Fibroblast of upper back skin (primary cell): ENCODE results near the gene CARD9.
"Not testable (repeated sequence)": the region's sequence is repeated elsewhere in the genome, so short reads cannot be mapped to it uniquely, and the experiment has no call there.

ENCODE experiments used
- DNase-seq: peaks from one replicate; pipeline ENCODE4 v3.0.0-alpha.2; 2013

CARD9 gene

GRCh38 chr9:136333045-136333444 lies 40.4 kb downstream of the CARD9 start:
- DNase-seq = no peak

GRCh38 chr9:136332482-136332983 lies 40.9 kb downstream of the CARD9 start:
- DNase-seq = no peak

DNA sequence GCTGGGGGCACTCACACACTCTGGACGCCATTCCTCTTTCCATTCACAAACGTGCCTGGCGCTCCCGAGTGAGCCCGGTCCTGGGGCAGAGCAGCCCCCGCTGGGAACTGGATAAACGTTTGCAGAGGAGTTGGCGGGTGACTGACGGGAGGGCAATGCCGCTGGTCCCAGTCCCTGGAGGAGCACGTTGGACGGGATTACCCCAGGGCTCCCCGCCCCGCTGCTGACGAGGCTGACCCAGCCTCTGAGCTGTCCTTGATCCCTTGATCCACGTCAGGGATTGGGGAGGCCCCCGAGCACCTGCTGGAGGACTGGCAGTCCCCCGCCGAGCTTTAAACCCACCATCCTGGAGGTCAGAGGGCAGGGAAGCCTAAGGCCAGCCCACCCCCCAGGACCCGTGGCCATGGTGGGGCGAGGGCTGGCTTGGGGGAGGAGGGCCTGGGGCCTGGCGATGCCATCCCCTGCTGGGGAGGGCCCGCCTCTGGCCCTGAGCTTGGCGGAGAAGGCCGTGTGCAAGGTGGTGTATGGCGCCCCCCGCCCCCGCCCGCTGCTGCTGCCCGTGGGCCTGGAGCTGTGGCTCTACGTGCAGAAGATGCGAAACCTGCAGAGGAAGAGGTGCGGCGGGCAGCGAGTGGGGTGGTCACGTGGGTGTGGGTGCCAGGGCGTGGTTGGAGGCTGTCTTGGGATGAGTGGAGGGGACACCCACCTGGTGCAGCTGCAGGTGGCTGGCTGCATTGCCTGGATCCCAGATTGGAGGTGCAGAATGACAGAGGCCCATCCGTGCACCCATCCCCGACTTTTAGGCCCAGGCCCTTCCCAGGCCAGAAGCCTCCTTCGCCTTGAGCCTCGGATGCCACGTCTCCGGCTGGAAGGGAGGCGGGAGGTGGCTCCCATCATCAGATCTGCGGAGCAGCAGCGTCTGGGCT lies 41.6 kb downstream of the CARD9 start:
- DNase-seq = no peak

DNA sequence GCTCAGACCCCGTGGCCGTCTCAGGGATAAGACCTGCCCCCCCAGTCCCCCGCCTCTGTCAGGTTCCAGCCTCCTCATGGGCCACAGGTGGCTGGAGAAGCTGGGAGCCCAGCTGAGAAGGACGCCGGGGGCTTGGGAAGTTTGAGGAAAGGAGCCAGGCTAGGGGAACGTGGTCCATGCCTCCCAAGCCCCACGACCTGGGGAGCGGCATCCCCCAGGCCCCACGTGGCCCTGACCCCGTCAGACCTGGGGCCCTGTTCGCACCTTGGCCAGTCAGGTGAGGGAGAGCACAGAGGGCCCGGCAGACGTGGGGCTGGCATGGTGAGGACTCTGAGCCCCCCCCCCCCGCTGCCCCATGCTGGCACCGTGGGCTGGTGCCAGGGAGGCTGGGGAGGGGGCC lies 42.4 kb downstream of the CARD9 start:
- no peak for DNase-seq

- no peak for DNase-seq
Measured at GRCh38 chr9:136330406-136330990, 43.0 kb downstream of the CARD9 start.

DNA sequence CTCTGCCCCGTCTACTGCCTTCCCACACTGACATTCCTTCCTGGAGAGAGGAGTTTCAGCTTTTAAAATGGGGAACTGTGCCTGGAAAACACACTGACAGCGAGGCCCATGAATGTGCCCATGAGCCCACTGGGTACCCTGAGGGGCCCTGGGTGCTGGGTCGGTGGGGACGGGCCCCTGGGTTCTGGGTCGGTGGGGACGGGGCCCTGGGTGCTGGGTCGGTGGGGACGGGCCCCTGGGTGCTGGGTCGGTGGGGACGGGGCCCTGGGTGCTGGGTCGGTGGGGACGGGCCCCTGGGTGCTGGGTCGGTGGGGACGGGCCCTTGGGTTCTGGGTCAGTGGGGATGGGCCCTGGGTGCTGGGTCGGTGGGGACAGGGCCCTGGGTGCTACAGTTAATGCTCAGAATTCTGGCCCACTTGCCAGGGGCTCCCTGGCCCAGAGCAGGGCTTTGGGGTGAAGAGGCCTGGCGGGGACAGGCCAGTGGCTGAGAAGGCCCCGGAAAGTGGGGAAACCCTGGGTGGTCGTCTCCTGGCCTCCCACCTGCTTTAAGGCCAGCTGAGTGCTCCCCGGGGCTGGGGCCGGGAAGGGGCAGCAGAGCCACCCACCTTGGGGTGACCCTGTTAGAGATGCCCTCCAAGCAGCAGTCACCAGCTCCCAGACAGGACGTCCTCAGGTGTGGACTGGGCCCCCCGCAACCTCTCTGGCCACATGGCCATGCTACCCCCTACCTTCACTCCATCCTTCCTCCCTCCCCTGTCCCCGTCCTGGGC lies 43.6 kb downstream of the CARD9 start:
- no peak for DNase-seq

DNA sequence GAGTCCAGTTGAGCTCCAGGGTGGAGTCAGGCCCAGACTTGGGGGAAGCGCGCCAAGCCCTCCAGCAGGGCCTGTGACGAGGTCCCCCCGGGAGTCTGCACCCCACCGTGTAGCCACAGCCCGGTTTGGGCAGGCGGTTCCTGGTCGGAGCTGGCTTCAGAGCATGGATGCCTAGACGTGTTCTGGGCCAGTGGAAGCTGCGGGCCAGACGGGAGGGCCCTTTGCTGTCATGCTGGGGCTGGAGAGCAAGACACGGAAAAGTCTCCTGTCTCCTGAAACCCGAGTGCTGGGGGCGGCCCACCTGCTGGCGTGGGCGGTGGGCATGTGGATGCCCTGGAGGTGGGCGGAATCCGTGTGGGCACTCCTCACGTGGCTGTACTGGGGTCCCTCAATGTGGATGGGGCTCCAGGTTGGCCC lies 44.2 kb downstream of the CARD9 start:
- no peak for DNase-seq

DNA sequence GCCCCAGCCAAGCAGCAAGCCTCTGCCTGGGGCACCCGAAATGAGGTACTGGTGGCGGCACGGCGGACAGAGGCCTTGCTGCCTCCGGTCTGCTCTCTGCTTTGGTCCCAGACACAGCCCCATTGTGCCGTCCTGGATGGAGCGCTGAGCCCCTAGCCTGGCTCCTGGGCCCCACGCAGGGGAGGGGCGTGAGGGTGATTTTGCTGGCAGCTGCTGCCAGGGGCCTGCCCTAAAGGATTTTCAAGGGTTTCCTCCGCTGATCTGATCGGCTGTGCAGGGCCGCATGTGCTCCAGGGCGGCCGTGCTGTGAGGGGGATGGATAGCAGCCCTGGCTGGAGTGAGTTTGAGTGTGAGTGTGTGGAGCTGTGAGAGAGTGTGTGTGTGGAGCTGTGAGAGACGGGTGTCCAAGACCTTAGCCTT lies 44.8 kb downstream of the CARD9 start:
- DNase-seq = peak; percentile 29

DNA sequence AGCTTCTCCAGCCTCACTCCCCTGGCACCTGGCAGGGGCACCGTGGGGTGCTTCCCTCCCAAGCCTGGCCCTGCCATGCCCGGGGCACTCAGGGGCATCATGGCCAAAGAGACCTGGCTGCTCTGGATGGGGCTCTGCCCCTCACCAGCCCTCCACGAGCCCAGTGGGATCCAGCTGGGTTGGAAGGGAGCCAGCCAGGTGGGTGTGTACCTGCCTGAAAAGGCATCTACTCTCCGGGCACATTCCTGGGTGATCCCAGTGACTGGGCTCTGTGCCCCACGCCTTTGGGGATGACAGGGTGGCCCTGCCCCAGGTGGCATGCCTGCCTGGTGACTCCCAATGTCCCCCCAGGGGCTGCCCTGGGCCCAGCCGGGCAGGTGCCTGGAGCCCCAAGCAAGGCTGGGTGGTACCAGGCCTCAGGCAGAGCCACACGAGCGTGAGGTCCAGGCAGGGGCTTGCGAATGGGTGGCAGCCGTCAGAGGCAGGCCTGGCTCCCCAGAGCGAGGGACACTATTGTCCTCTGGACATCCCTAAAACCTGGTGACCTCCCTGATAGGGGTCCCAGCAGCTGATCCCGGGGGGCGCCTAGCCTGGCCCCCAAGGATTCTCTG lies 45.4 kb downstream of the CARD9 start:
- DNase-seq = no peak

GRCh38 chr9:136327304-136327974 lies 46.0 kb downstream of the CARD9 start, which contains the start of gene GPSM1:
Gene GPSM1, plus strand, starts transcription at chr9:136327539. Its CDS starts 157 bp downstream, at chr9:136327696.
- peak; percentile 58 for DNase-seq

DNA sequence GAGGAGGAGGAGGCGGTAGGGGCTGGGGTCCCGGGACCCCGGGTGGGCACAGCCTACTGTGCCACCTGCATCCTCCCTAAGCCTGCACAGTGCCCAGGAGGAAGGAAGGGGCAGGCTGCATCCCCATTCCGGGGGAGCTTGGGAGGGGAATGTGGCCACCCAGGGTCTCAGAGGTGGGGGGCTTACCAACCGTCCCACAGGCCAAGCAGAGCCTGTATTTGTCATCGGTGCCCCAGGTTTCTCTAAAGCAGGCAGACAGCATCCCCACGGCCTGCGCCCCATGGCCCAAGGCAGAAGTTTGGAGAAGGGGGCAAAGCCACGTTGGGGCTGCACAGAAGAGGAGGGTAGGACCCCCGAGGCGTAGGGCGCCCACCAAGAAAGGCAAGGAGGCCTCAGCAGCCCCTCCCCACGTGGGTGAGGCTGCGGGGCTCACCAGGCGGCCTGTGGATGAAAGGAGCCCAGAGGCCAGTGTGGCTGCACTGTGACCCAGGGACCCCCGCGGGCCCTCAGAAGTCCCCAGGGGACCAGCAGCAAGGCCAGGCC lies 46.6 kb downstream of the CARD9 start:
- DNase-seq = no peak

GRCh38 chr9:136326061-136326760 lies 47.3 kb downstream of the CARD9 start:
- DNase-seq = peak; percentile 76

DNA sequence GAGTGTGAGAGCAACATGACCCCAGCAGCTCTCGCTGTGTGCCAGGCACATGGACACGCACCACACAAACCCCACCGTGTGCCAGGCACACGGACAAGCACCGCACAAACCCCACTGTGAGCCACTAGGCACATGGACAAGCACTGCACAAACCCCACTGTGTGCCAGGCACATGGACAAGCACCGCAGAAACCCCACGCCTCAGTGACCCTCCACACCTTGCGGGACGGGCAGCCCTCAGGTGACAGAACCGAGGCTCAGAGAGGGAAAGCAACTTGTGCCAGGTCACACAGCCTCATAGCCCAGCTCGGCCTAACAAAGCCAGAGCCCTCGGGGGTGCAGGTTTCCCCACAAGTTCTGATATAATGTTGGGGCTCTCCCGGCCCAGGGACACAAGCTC lies 48.1 kb downstream of the CARD9 start:
- no peak for DNase-seq

GRCh38 chr9:136324501-136325300 lies 48.8 kb downstream of the CARD9 start:
- DNase-seq = no peak

DNA sequence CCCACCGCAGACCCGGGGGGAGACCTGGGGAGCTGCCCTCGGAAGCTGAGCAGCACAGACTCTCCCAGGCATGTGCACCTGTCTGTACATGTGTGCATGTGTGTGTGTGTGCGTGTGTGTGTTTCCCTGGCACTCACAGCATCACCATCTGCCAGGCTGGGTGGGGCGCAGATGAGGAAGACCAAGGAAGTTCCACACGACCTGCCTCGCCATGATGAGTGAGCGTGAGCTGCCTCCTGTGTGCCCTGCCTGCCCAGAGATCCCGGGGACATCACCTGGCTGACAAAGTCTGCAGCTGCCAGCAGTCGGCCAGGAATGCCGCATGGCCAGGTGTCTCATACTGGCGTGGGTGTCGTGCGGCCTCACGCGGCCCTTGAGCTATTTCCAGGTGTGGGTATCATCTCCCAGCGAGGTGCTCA lies 50.1 kb downstream of the CARD9 start:
- DNase-seq = no peak

DNA sequence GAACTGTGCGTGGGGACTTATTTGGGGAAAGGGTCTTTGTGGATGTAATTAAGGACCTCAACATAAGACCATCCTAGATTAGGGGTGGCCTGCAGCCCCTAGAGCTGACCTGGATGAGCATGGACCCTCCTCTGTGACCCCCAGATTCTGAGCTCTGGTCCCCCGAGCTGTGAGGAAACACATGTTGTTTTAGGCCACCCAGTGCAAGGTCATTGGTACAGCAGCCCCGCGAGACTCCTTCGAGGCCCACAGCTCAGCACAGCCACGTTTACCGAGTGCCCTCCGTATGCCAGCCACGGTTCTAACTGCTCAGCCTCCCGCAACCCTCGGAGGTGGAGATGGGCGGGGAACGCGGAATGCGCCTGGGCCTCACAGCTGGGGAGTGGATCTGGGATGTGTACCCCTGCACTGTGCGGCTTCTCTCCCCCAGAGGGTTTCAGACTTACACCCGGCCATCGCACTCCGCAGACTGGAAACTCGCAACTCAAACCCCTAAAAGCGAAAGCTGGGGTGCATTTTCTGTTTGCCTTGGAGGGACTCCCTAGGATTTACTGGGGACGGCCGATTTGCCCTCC lies 50.6 kb downstream of the CARD9 start:
- no peak for DNase-seq

GRCh38 chr9:136321561-136321960 lies 51.9 kb downstream of the CARD9 start:
- no peak for DNase-seq

GRCh38 chr9:136320972-136321371 lies 52.5 kb downstream of the CARD9 start:
- DNase-seq = not testable (repeated sequence)

DNA sequence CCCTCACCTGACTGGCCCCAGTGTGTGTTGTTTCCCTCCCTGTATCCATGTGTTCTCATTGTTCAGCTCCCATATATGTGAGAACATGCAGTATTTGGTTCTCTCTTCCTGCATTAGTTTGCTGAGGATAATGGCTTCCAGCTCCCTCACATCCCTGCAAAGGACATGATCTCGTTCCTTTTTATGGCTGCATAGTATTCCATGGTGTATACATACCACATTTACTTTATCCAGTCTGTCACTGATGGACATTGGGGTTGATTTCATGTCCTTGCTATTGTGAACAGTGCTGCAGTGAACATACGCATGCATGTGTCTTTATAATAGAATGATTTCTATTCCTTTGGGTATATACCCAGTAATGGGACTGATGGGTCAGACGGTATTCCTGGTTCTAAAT lies 53.5 kb downstream of the CARD9 start:
- not testable (repeated sequence) for DNase-seq

GRCh38 chr9:136319244-136319643 lies 54.2 kb downstream of the CARD9 start:
- DNase-seq = not testable (repeated sequence)
